ENCODE measurements around the gene EMP1.

DNA sequence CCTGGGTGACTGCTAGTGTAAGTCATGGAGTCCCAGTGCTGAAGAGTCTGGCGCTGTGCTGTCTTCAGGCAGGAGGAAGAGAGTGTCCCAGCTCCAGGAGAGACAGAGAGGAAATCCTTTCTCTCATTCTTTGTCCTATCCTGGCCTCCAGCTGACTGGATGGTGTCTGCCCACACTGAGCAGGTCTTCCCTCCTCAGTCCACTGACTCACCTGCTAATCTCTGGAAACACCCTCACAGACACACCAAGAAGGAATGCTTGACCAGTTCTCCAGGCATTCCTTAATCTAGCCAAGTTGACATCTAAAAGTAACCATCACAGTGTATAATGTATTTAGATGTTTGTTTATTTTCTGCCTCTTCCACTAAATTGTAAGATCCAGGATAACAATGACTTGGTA is 53.9 kb downstream of the EMP1 start:
- TF ChIP-seq, protein P1, sequence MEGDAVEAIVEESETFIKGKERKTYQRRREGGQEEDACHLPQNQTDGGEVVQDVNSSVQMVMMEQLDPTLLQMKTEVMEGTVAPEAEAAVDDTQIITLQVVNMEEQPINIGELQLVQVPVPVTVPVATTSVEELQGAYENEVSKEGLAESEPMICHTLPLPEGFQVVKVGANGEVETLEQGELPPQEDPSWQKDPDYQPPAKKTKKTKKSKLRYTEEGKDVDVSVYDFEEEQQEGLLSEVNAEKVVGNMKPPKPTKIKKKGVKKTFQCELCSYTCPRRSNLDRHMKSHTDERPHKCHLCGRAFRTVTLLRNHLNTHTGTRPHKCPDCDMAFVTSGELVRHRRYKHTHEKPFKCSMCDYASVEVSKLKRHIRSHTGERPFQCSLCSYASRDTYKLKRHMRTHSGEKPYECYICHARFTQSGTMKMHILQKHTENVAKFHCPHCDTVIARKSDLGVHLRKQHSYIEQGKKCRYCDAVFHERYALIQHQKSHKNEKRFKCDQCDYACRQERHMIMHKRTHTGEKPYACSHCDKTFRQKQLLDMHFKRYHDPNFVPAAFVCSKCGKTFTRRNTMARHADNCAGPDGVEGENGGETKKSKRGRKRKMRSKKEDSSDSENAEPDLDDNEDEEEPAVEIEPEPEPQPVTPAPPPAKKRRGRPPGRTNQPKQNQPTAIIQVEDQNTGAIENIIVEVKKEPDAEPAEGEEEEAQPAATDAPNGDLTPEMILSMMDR (conservative IDR thresholded peaks at IDR 0.05 in 1 of 2, IDR thresholded peaks at IDR 0.05 in 1 of 2; ENCODE audit: low read depth in 1 of 2, low read length in 2 of 2) = no peak
- TF ChIP-seq EZH2 (IDR thresholded peaks at IDR 0.05; ENCODE audit: low read length, missing control alignments) = no peak
